Dendritic cell treated with granulocyte-macrophage colony-stimulating factor and Interleukin-4, amounts not matched to agents 40 ng/mL and 50 ng/mL, for 4 days (primary cell): Measurements from ENCODE around the gene MEP1A.
A peak's percentile ranks its signal among the peaks of the same experiment; 100 is the strongest.
"Not testable (repeated sequence)": the region's sequence is repeated elsewhere in the genome, so short reads cannot be mapped to it uniquely, and the experiment has no call there.

Experiments
- H3K27ac Mint-ChIP-seq: one replicate; pipeline ENCODE4 v1.8.0; 2022; ENCODE audit warnings: mild to moderate bottlenecking, mixed read lengths
- H3K27me3 Mint-ChIP-seq: one replicate; pipeline ENCODE4 v1.8.0; 2022; ENCODE audit warnings: mild to moderate bottlenecking, mixed read lengths
- H3K36me3 Mint-ChIP-seq: one replicate; pipeline ENCODE4 v1.8.0; 2022; ENCODE audit warnings: low read depth, mixed read lengths
- H3K4me1 Mint-ChIP-seq: one replicate; pipeline ENCODE4 v1.8.0; 2022; ENCODE audit warnings: low read depth, mixed read lengths
- H3K4me3 Mint-ChIP-seq: one replicate; pipeline ENCODE4 v1.8.0; 2022; ENCODE audit warnings: mild to moderate bottlenecking, moderate library complexity, mixed read lengths
- H3K9me3 Mint-ChIP-seq: one replicate; pipeline ENCODE4 v1.8.0; 2022; ENCODE audit warnings: mixed read lengths
- intact Hi-C: fragments of 100-400 bp; cut with micrococcal nuclease; formaldehyde crosslinking; loops from one replicate; pipeline ENCODE4 v1.15.0; 2022

Gene MEP1A

GRCh38 chr6:46834257-46834916 is 41.2 kb downstream of the MEP1A start:
- H3K4me1 Mint-ChIP-seq, H3K4me3 Mint-ChIP-seq, intact Hi-C loops, H3K27me3 Mint-ChIP-seq, H3K9me3 Mint-ChIP-seq, H3K36me3 Mint-ChIP-seq, H3K27ac Mint-ChIP-seq: not testable (repeated sequence)

DNA sequence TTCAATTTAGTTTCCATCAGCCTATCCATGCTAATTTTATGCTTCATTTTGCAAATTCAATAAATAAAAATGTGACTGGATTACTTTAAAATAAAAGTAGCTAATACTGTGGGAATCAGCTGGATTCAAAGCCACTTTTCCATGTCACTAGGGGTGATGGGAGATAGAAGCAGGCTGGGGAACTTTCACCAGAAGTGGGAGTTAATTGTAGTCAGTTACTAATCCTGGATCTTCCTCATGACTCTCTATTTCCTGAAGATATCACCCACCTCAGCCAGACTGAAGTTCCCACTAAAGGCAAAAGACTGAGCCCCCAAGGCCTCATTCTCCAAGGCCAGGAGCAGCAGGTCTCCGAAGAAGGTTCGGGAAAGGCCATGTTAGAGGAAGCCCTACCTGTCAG is 41.8 kb downstream of the MEP1A start:
- intact Hi-C loops, H3K9me3 Mint-ChIP-seq, H3K36me3 Mint-ChIP-seq, H3K27me3 Mint-ChIP-seq, H3K4me3 Mint-ChIP-seq, H3K4me1 Mint-ChIP-seq, H3K27ac Mint-ChIP-seq: not testable (repeated sequence)

- H3K4me1 Mint-ChIP-seq, result no peaks in the 10 kb centered on the region
- no peak overlapping the region for H3K4me3 Mint-ChIP-seq
- H3K27me3 Mint-ChIP-seq, result no peaks in the 10 kb centered on the region
- H3K27ac Mint-ChIP-seq, result no peak overlapping the region
- peaks cover 23% of the 10 kb centered on the region for H3K9me3 Mint-ChIP-seq
- intact Hi-C loops, result no loop called here
- no peaks in the 10 kb centered on the region for H3K36me3 Mint-ChIP-seq
Observed at GRCh38 chr6:46838033-46838432, 44.8 kb downstream of the MEP1A start.

GRCh38 chr6:46842252-46842846 is 49.2 kb downstream of the MEP1A start:
- H3K27me3 Mint-ChIP-seq, H3K4me1 Mint-ChIP-seq, H3K4me3 Mint-ChIP-seq, H3K27ac Mint-ChIP-seq, intact Hi-C loops, H3K36me3 Mint-ChIP-seq: not testable (repeated sequence)
- H3K9me3 Mint-ChIP-seq, result peaks cover 25% of the 10 kb centered on the region

- H3K36me3 Mint-ChIP-seq, result no peaks in the 10 kb centered on the region
- intact Hi-C loops, result loop anchor here (5.0 kb wide), 1 partner anchor 143 kb away; no protein-coding TSS in a partner anchor
- no peak overlapping the region for H3K27ac Mint-ChIP-seq
- peaks cover 25% of the 10 kb centered on the region for H3K9me3 Mint-ChIP-seq
- H3K4me3 Mint-ChIP-seq, result no peak overlapping the region
- H3K4me1 Mint-ChIP-seq, result peaks cover 11% of the 10 kb centered on the region
- peaks cover 12% of the 10 kb centered on the region for H3K27me3 Mint-ChIP-seq
Observed at GRCh38 chr6:46845126-46845525, 51.9 kb downstream of the MEP1A start.

GRCh38 chr6:46848684-46849360 is 55.6 kb downstream of the MEP1A start:
- H3K4me3 Mint-ChIP-seq, result peak overlapping the region; percentile 30
- H3K27ac Mint-ChIP-seq, result no peak overlapping the region
- H3K9me3 Mint-ChIP-seq, result no peaks in the 10 kb centered on the region
- H3K36me3 Mint-ChIP-seq, result no peaks in the 10 kb centered on the region
- peaks cover 11% of the 10 kb centered on the region for H3K4me1 Mint-ChIP-seq
- peaks cover 13% of the 10 kb centered on the region for H3K27me3 Mint-ChIP-seq
- intact Hi-C loops, result loop anchor here (5.0 kb wide), 1 partner anchor 147 kb away; no protein-coding TSS in a partner anchor

GRCh38 chr6:46849361-46849690 is 56.1 kb downstream of the MEP1A start:
- Mint-ChIP-seq H3K4me1 (peaks cover 11% of the 10 kb centered on the region), H3K36me3 (no peaks in the 10 kb centered on the region), H3K9me3 (no peaks in the 10 kb centered on the region), H3K27ac (no peak overlapping the region), H3K4me3 (no peak overlapping the region), H3K27me3 (peaks cover 13% of the 10 kb centered on the region)
- intact Hi-C loops, result loop anchor here (5.0 kb wide), 1 partner anchor 147 kb away; no protein-coding TSS in a partner anchor

DNA sequence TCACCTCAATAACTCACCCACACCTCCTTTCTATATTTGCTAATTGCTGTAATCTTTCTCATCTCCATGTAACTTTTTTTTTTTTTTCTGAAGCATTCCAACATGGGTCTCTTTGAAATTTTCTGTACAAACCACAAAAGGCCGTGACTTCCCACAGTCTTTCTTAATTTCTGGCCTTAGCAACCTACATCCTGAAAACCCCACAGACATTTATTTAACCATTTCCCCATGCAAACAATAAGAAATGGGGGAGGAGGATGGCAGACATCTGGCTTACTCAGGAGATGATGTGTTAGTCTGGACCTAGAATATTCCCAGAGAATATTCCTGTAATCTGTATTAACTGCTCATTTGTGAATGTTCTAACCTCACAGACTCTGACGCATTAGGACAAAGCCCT is 57.6 kb downstream of the MEP1A start:
- Mint-ChIP-seq H3K27ac (no peak overlapping the region), H3K27me3 (peaks cover 13% of the 10 kb centered on the region), H3K4me1 (peaks cover 11% of the 10 kb centered on the region), H3K9me3 (no peaks in the 10 kb centered on the region), H3K4me3 (no peak overlapping the region), H3K36me3 (no peaks in the 10 kb centered on the region)
- intact Hi-C loops, result loop anchor here (2.0 to 10.0 kb wide), 2 partner anchors 196 to 426 kb away; no protein-coding TSS in a partner anchor

DNA sequence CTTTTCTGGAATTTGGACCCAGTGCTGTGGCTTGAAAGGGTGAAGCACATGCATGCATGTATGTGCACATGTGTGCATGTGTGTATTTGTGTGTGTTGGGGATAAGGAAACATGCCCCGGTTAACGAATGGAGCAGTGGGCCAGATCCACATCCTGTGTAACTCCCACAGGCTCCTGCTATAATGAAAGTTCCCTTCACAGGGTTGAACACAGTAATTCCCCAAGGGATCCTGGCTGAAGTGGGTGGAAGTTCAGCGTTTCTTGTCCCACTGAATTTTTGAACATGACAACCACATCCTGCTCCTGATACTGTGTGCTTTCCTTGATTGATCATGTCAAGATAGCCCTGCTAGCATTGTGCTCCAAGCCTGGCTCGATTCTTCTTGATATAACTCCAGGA is 58.4 kb downstream of the MEP1A start:
- H3K4me3 Mint-ChIP-seq, H3K36me3 Mint-ChIP-seq, H3K27ac Mint-ChIP-seq, H3K9me3 Mint-ChIP-seq: not testable (repeated sequence)
- intact Hi-C loops, result loop anchor here (2.0 to 10.0 kb wide), 2 partner anchors 195 to 427 kb away; no protein-coding TSS in a partner anchor
- H3K4me1 Mint-ChIP-seq, result peaks cover 11% of the 10 kb centered on the region
- H3K27me3 Mint-ChIP-seq, result peaks cover 13% of the 10 kb centered on the region

DNA sequence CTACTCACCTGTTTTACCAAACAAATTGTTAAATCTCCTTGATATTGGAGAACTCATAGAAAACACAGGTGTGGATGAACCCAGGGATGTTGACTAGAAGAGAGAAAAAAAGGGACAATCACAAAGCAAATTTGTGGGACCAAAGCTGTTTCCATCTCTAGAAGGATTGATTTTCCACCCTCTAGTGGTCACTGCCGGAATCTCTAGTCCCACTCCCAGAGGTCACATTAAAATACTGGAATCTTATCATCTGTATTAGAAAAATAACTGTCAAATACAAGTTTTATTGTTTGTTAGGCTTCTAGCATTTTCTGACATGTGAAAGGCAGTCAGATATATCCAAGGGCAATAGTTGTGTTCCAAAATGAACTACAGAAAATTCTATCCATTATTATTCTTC is 62.8 kb downstream of the MEP1A start:
- H3K4me1 Mint-ChIP-seq, H3K9me3 Mint-ChIP-seq, H3K36me3 Mint-ChIP-seq, H3K4me3 Mint-ChIP-seq, H3K27ac Mint-ChIP-seq, H3K27me3 Mint-ChIP-seq: not testable (repeated sequence)
- intact Hi-C loops, result loop anchor here (10.0 kb wide), 1 partner anchor 431 kb away; no protein-coding TSS in a partner anchor

DNA sequence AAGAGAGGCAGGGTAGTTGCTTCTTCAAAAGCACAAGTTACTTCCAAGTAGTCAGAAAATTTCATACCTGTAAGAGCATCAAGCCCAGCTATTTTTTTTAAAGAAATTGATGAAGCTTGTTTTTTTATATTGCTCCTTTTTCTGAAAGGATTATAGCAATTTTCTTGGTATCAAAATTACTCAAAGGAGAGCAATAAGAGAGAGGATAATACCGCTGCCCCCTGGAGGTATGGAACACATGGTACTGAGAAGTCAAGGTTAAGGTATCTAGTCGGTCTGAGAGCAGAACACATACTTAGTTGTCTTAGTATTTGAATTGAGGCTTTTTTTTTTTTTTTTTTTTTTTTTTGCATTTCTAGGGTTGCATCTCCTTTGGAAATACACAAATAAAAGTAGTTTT is 69.2 kb downstream of the MEP1A start:
- H3K36me3 Mint-ChIP-seq, result no peaks in the 10 kb centered on the region
- H3K27ac Mint-ChIP-seq, result no peak overlapping the region
- no peaks in the 10 kb centered on the region for H3K9me3 Mint-ChIP-seq
- no peak overlapping the region for H3K4me3 Mint-ChIP-seq
- H3K4me1 Mint-ChIP-seq, result no peaks in the 10 kb centered on the region
- no peaks in the 10 kb centered on the region for H3K27me3 Mint-ChIP-seq
- intact Hi-C loops, result no loop called here

- no peak overlapping the region for H3K27ac Mint-ChIP-seq
- H3K4me1 Mint-ChIP-seq, result no peaks in the 10 kb centered on the region
- H3K36me3 Mint-ChIP-seq, result no peaks in the 10 kb centered on the region
- intact Hi-C loops, result no loop called here
- H3K27me3 Mint-ChIP-seq, result no peaks in the 10 kb centered on the region
- H3K4me3 Mint-ChIP-seq, result no peak overlapping the region
- H3K9me3 Mint-ChIP-seq, result no peaks in the 10 kb centered on the region
Observed at GRCh38 chr6:46863791-46864190, 70.6 kb downstream of the MEP1A start.

GRCh38 chr6:46865221-46865620 is 72.0 kb downstream of the MEP1A start:
- no peaks in the 10 kb centered on the region for H3K9me3 Mint-ChIP-seq

GRCh38 chr6:46867411-46867810 is 74.2 kb downstream of the MEP1A start:
- intact Hi-C loops, result no loop called here
- no peak overlapping the region for H3K27ac Mint-ChIP-seq
- H3K4me1 Mint-ChIP-seq, result no peaks in the 10 kb centered on the region
- no peaks in the 10 kb centered on the region for H3K27me3 Mint-ChIP-seq
- H3K9me3 Mint-ChIP-seq, result no peaks in the 10 kb centered on the region
- H3K36me3 Mint-ChIP-seq, result no peaks in the 10 kb centered on the region
- no peak overlapping the region for H3K4me3 Mint-ChIP-seq

More at GRCh38 chr6:46865221-46865620, 72.0 kb downstream of the MEP1A start:
- intact Hi-C loops, result no loop called here
- H3K36me3 Mint-ChIP-seq, result no peaks in the 10 kb centered on the region
- H3K4me3 Mint-ChIP-seq, result no peak overlapping the region
- no peaks in the 10 kb centered on the region for H3K27me3 Mint-ChIP-seq
- H3K4me1 Mint-ChIP-seq, result no peaks in the 10 kb centered on the region
- no peak overlapping the region for H3K27ac Mint-ChIP-seq
